Peyer's patch (tissue), 4 donors: ENCODE results near the gene STYXL2. TPM values are rescaled to one million over a fixed set of nuclear protein-coding genes. Genes with fewer than 3 reads are reported as not detected.

Experiments used
- DNase-seq, 3 donors: peaks; one replicate each; pipeline ENCODE4 v3.0.0-alpha.2; 2017 to 2019
- H3K27ac ChIP-seq, 4 donors: fragments of 200-600 bp; sonication (generic); one replicate each; pipeline ENCODE4 v1.5.1; 2016 to 2019
- H3K27me3 ChIP-seq, 2 donors: fragments of 200-600 bp; sonication (generic); one replicate each; pipeline ENCODE4 v1.5.1; 2019
- H3K36me3 ChIP-seq, 3 donors: fragments of 200-600 bp; sonication (generic); one replicate each; pipeline ENCODE4 v1.5.1; 2016 to 2019
- H3K4me1 ChIP-seq, 4 donors: fragments of 200-600 bp; sonication (generic); one replicate each; pipeline ENCODE4 v1.5.1; 2016 to 2019
- H3K4me3 ChIP-seq, 4 donors: fragments of 200-600 bp; sonication (generic); 1 replicate in 3 of 4; 2 replicates in 1 of 4; pipeline ENCODE4 v1.5.1; 2016 to 2019; ENCODE audit warnings: mild to moderate bottlenecking in 1 of 4
- H3K9me3 ChIP-seq, 4 donors: fragments of 200-600 bp; sonication (generic); one replicate each; pipeline ENCODE4 v1.5.1; 2016 to 2019; ENCODE audit warnings: mild to moderate bottlenecking in 1 of 4
- CTCF ChIP-seq, 6 experiments: fragments of 450-650 bp in 4 of 6; fragments of 200-600 bp in 2 of 6; sonication (generic) in 1 of 6; IDR thresholded peaks; one replicate each; pipeline ENCODE4 v1.5.1; 2017 to 2019; ENCODE audit warnings: antibody characterized with exemption in 6 of 6, mild to moderate bottlenecking in 3 of 6, moderate library complexity in 1 of 6
- POLR2A ChIP-seq, 2 donors: fragments of 450-650 bp; IDR thresholded peaks; one replicate each; pipeline ENCODE4 v1.5.1; 2017; ENCODE audit warnings: antibody characterized with exemption in 2 of 2, mild to moderate bottlenecking in 2 of 2, moderate library complexity in 2 of 2
- total RNA-seq, 4 donors: library from RNA; depleted of rRNA; stranded (reverse); fragments of >200 nt; gene quantifications; one replicate each; pipeline ENCODE4 v1.1.0, GENCODE V29; 2016

STYXL2 gene
- total RNA-seq, 4 donors from 2014 or later, result not detected

GRCh38 chr1:167092653-167093052 lies 1.2 kb upstream of the STYXL2 start:
- H3K4me3 ChIP-seq, result no peak overlapping the region

GRCh38 chr1:167094690-167095089 lies 815 bp downstream of the STYXL2 start:
- TF ChIP-seq POLR2A (IDR thresholded peaks at IDR 0.05) (no peak), CTCF (IDR thresholded peaks at IDR 0.05) (no peak)
- Histone ChIP-seq H3K9me3 (no peaks in the 10 kb centered on the region), H3K4me3 (no peak overlapping the region), H3K27me3 (no peaks in the 10 kb centered on the region), H3K4me1 (peaks cover 0 to 6% (median 0%) of the 10 kb centered on the region in 4 donors), H3K27ac (no peak overlapping the region), H3K36me3 (no peaks in the 10 kb centered on the region)
- no peak for DNase-seq

More at GRCh38 chr1:167092653-167093052, 1.2 kb upstream of the STYXL2 start:
- no peak overlapping the region for H3K27ac ChIP-seq
- no peaks in the 10 kb centered on the region for H3K9me3 ChIP-seq
- peaks cover 0 to 6% (median 0%) of the 10 kb centered on the region in 4 donors for H3K4me1 ChIP-seq
- no peak for TF ChIP-seq CTCF (IDR thresholded peaks at IDR 0.05)
- TF ChIP-seq POLR2A (IDR thresholded peaks at IDR 0.05), result no peak
- no peak for DNase-seq
- no peaks in the 10 kb centered on the region for H3K27me3 ChIP-seq
- no peaks in the 10 kb centered on the region for H3K36me3 ChIP-seq

- H3K27me3 ChIP-seq, result no peaks in the 10 kb centered on the region
- no peaks in the 10 kb centered on the region for H3K36me3 ChIP-seq
- H3K9me3 ChIP-seq, result no peaks in the 10 kb centered on the region
- no peak for DNase-seq
- no peak overlapping the region for H3K4me3 ChIP-seq
- H3K27ac ChIP-seq, result no peak overlapping the region
- H3K4me1 ChIP-seq, result peaks cover 0 to under 1% (median 0%) of the 10 kb centered on the region in 4 donors
- TF ChIP-seq POLR2A (IDR thresholded peaks at IDR 0.05) (no peak), CTCF (IDR thresholded peaks at IDR 0.05) (no peak)
Measured at GRCh38 chr1:167095368-167095767, 1.5 kb downstream of the STYXL2 start.

DNA sequence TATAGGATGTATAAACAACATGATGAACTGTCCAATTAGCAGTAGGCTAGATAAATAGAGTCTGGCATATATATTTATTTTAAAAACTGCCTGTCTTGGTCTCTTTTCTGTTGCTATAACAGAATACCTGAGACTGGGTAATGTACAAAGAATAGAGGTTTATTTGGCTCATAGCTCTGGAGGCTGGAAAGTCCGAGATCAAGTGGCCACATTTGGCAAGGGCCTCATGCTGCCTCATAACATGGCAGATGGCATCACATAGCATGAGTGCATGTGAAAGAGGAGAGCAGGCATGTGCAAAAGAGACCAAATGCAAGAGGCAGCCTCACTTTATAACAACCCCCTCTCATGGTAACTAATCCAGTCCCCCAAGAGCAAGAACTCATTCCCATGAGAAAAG lies 6.0 kb downstream of the STYXL2 start:
- H3K27ac ChIP-seq, result no peak overlapping the region
- H3K4me1 ChIP-seq, result no peaks in the 10 kb centered on the region
- no peak for DNase-seq
- H3K27me3 ChIP-seq, result no peaks in the 10 kb centered on the region
- H3K36me3 ChIP-seq, result no peaks in the 10 kb centered on the region
- TF ChIP-seq POLR2A (IDR thresholded peaks at IDR 0.05), result no peak
- no peak for TF ChIP-seq CTCF (IDR thresholded peaks at IDR 0.05)
- no peaks in the 10 kb centered on the region for H3K9me3 ChIP-seq
- H3K4me3 ChIP-seq, result no peak overlapping the region

DNA sequence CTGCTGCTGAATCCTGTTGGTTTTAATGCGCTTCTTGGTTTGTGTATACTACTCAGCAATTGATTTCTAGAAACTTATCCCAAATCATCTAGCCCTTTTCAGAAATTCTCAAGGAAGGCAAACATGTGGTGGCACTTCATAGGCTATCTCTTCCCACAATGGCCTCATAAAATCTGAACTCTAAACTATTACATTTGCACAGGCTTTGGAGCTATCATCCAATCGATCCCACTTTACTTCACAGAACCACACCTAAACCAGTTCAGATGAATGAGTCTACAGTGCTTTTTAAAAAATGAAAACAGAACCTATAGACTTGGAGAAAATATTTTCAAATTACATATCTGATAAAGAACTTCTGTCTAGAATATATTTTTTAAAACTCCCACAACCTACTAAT lies 6.9 kb downstream of the STYXL2 start:
- H3K27ac ChIP-seq, result no peak overlapping the region

More for the DNA sequence above, 6.9 kb downstream of the STYXL2 start:
- Histone ChIP-seq H3K9me3 (no peaks in the 10 kb centered on the region), H3K4me1 (no peaks in the 10 kb centered on the region), H3K36me3 (no peaks in the 10 kb centered on the region), H3K4me3 (no peak overlapping the region), H3K27me3 (no peaks in the 10 kb centered on the region)
- TF ChIP-seq CTCF (IDR thresholded peaks at IDR 0.05), result no peak
- TF ChIP-seq POLR2A (IDR thresholded peaks at IDR 0.05), result no peak
- DNase-seq, result no peak
